Right cardiac atrium (tissue), 5 donors: Measurements from ENCODE around the gene HM13. TPM values are rescaled to one million over a fixed set of nuclear protein-coding genes. Genes with fewer than 3 reads are reported as not detected.
A peak's percentile ranks its signal among the peaks of the same experiment; 100 is the strongest.
"Not testable (repeated sequence)": the region's sequence is repeated elsewhere in the genome, so short reads cannot be mapped to it uniquely, and the experiment has no call there.

Source experiments
- ATAC-seq, 2 donors: fragments of 200-7000 bp; cut with Tn5 transposase; one replicate each; pipeline versions ENCODE4 v1.8.0 to v1.9.1; 2020; ENCODE audit warnings: moderate library complexity in 2 of 2, mild to moderate bottlenecking in 1 of 2
- DNase-seq, 3 donors: peaks; one replicate each; pipeline ENCODE4 v3.0.0-alpha.2; 2020
- H3K27ac ChIP-seq: one replicate; pipeline ENCODE4 v1.5.1; 2013; ENCODE audit warnings: mild to moderate bottlenecking, low read length, control low read depth, moderate library complexity
- H3K27me3 ChIP-seq: one replicate; pipeline ENCODE4 v1.6.1; 2013; ENCODE audit not compliant: control insufficient read depth, insufficient read depth
- H3K4me1 ChIP-seq: one replicate; pipeline ENCODE4 v1.6.1; 2013; ENCODE audit warnings: low read length; ENCODE audit not compliant: control insufficient read depth, insufficient read depth
- H3K4me3 ChIP-seq: one replicate; pipeline ENCODE4 v1.5.1; 2013; ENCODE audit warnings: low read length, control low read depth
- H3K9me3 ChIP-seq: one replicate; pipeline ENCODE4 v1.6.1; 2013; ENCODE audit warnings: low read length; ENCODE audit not compliant: control insufficient read depth
- WGBS: extraction: QIAGEN DNeasy Blood & Tissue Kit; methylation state at CpG from one replicate; pipeline ENCODE4 v1.1.7; 2013; 5-methylcytosine and 5-hydroxymethylcytosine counted together
- intact Hi-C, 4 donors: fragments of 100-400 bp; cut with DNase I; formaldehyde crosslinking; loops; one replicate each; pipeline versions ENCODE4 v1.11.0 to v1.14.0; 2022 to 2023
- long read RNA-seq, 4 donors: library from polyadenylated mRNA; unstranded; transcript quantifications; one replicate each; pipeline ENCODE4 v2.0.0, GENCODE V29; 2020 to 2021
- polyA plus RNA-seq: library from polyadenylated mRNA; stranded (reverse); fragments of 200-250 nt; gene quantifications from one replicate; pipeline ENCODE4 v1.2.3, GENCODE V29; 2013
- total RNA-seq, 4 donors: library from RNA; stranded (reverse); fragmentation: NEBNext Ultra II Directional; extraction: Animal tissue kit (Norgen Biotek cat#: 25700); gene quantifications; one replicate each; pipeline ENCODE4 v1.2.1, GENCODE V29; 2021
- donor health status: healthy with polysubstance abuse.
- donor health status: DM: no; HTN: yes; CAD: no.
- donor health status: DM: no; HTN: no; CAD: no.
- donor health status: DM: no; HTN: yes; CAD: no; lungs with severe emphysema.
- donor health status: DM: yes; HTN: yes; CAD: no.

The HM13 gene, protein sequence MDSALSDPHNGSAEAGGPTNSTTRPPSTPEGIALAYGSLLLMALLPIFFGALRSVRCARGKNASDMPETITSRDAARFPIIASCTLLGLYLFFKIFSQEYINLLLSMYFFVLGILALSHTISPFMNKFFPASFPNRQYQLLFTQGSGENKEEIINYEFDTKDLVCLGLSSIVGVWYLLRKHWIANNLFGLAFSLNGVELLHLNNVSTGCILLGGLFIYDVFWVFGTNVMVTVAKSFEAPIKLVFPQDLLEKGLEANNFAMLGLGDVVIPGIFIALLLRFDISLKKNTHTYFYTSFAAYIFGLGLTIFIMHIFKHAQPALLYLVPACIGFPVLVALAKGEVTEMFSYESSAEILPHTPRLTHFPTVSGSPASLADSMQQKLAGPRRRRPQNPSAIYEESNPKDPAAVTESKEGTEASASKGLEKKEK
- total RNA-seq (10 to 100 TPM; 40.0 to 80.2 (median 62.1) TPM), polyA plus RNA-seq (47.8 TPM)
- long read RNA-seq, donor 1, transcript HM13-204 (13 exons, 3,810 nt): minor isoform, 14 of 126 reads
- long read RNA-seq, donor 1, transcript HM13-201 (13 exons, 1,809 nt): minor isoform, 37 of 126 reads
- long read RNA-seq, donor 1, transcript HM13-202 (12 exons, 1,606 nt): major isoform, 46 of 126 reads
- long read RNA-seq, donor 1, partial matches to known transcripts: 5 of 126 reads
- long read RNA-seq, donor 1, other reads (novel, unspliced or antisense): 22 of 126 reads
- long read RNA-seq, donor 2, transcript HM13-204 (13 exons, 3,810 nt): minor isoform, 5 of 68 reads
- long read RNA-seq, donor 2, transcript HM13-201 (13 exons, 1,809 nt): minor isoform, 11 of 68 reads
- long read RNA-seq, donor 2, transcript HM13-202 (12 exons, 1,606 nt): major isoform, 35 of 68 reads
- long read RNA-seq, donor 2, partial matches to known transcripts: 1 of 68 reads
- long read RNA-seq, donor 2, other reads (novel, unspliced or antisense): 13 of 68 reads
- long read RNA-seq, donor 3, transcript HM13-204 (13 exons, 3,810 nt): minor isoform, 73 of 493 reads
- long read RNA-seq, donor 3, transcript HM13-201 (13 exons, 1,809 nt): minor isoform, 107 of 493 reads
- long read RNA-seq, donor 3, transcript HM13-224 (3 exons, 3,932 nt): minor isoform, 15 of 493 reads
- long read RNA-seq, donor 3, transcript HM13-202 (12 exons, 1,606 nt): major isoform, 196 of 493 reads
- long read RNA-seq, donor 3, partial matches to known transcripts: 23 of 493 reads
- long read RNA-seq, donor 3, other reads (novel, unspliced or antisense): 71 of 493 reads
- long read RNA-seq, donor 4, transcript HM13-202 (12 exons, 1,606 nt): minor isoform, 13 of 54 reads
- long read RNA-seq, donor 4, transcript HM13-204 (13 exons, 3,810 nt): minor isoform, 11 of 54 reads
- long read RNA-seq, donor 4, transcript HM13-201 (13 exons, 1,809 nt): major isoform, 17 of 54 reads
- long read RNA-seq, donor 4, partial matches to known transcripts: 1 of 54 reads
- long read RNA-seq, donor 4, other reads (novel, unspliced or antisense): 8 of 54 reads

DNA sequence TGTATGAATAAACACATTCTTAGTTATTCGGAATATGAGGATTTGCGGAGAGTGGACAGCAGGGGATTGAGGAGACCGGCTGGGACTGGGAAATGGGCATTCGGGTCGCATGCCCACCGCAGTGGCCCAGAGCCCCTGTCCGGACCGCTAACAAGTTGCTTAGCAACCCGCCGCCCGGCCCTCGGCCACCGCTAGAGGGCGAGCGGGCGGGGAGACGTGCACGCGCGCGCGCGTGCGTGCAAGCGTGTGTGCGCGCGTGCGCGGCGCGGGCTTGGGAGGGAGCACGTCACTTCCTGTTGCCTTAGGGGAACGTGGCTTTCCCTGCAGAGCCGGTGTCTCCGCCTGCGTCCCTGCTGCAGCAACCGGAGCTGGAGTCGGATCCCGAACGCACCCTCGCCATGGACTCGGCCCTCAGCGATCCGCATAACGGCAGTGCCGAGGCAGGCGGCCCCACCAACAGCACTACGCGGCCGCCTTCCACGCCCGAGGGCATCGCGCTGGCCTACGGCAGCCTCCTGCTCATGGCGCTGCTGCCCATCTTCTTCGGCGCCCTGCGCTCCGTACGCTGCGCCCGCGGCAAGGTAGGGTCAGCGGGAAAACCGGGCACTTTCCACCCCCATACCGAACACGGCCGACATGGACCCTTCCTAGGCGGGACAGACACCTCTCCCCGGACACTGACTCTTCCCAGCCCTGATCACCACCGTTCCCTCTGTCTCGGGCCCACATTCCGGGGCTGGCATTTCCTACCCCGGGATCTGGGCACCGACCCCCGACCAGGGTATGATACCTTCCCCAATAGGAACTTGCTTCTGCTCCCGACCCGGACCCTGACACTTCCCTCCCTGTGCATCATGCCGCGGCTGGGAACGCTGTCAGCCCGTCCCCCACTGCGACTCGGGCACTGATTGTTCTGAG, at the start of gene HM13:
Gene HM13 (plus strand): TSS at position 289 of the 918 bp plus-strand sequence. CDS start 110 bp downstream, at position 399.
- intact Hi-C loops: no loop called here
- Histone ChIP-seq H3K27me3 (no peaks in the 10 kb centered on the region), H3K27ac (peak within 1 kb of the TSS; percentile 9), H3K9me3 (no peaks in the 10 kb centered on the region), H3K4me1 (peaks cover 15% of the 10 kb centered on the region), H3K4me3 (peak within 1 kb of the TSS; percentile 60)
- DNase-seq: peak; percentile 93 to 97 (median 96)
- WGBS: under 1% methylated on average over 86 of the region's 86 CpGs
- ATAC-seq: peak; percentile 96 to 97

DNA sequence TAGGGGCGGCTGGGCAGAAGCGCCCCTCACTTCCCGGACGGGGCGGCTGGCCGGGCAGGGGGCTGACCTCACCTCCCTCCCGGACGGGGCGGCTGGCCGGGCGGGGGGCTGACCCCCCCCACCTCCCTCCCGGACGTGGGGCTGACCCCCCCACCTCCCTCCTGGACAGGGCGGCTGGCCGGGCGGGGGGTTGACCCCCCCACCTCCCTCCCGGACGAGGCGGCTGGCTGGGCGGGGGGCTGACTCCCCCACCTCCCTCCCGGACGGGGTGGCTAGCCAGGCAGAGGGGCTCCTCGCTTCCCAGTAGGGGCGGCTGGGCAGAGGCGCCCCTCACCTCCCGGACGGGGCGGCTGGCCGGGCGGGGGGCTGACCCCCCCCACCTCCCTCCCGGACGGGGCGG, 43.3 kb upstream of the HM13 start:
- peak in 1 of 3 donors; percentile 67 for DNase-seq
- intact Hi-C loops, H3K27ac ChIP-seq, H3K9me3 ChIP-seq, H3K27me3 ChIP-seq, H3K4me1 ChIP-seq, H3K4me3 ChIP-seq, ATAC-seq: not testable (repeated sequence)
- 93% methylated on average over 30 of the region's 33 CpGs for WGBS

GRCh38 chr20:31472395-31473330, 41.6 kb upstream of the HM13 start:
- intact Hi-C loops: no loop called here
- peak; percentile 15 to 33 for ATAC-seq

DNA sequence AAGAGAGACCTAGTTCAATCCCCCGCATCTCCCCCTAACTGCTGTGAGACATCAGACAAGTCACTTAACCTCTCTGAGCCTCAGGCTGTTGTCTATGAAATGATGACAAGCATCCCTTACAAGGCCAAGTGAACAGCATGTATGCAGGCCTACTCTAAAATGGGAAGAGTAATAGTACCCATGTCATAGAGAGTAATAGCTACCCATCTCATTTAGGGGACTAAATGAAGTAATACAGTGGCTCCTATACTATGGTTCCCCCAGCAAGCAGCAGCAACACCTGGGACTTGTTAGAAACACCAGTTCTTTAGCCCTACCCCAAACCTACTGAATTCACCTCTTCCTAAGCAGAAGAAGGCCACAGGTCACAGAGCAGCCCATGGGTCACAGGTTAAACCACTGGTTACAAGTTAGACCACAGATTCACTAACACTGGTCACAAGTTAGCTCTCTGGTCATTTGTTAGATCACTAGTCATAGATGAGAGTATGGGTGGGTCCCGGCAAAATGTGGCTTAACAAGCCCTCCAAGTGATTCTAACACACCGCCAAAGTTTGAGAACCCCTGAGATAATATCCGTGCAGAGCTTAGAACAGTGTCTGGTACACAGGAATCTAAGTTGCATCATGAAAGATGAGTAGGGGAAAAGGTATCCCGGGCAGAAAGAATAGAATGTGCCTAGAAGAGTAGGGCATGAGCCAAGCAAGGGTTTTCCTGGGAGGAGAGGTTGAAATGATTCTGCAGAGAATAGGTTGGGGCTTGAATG, 40.7 kb upstream of the HM13 start:
- Histone ChIP-seq H3K4me1 (peaks cover 3% of the 10 kb centered on the region), H3K27me3 (no peaks in the 10 kb centered on the region), H3K27ac (peak overlapping the region; percentile 23), H3K9me3 (no peaks in the 10 kb centered on the region), H3K4me3 (no peak overlapping the region)
- intact Hi-C loops: no loop called here
- DNase-seq (no peak), ATAC-seq (no peak)
- WGBS: 84% methylated on average over 5 of the region's 5 CpGs

More at GRCh38 chr20:31472395-31473330, 41.6 kb upstream of the HM13 start:
- peak overlapping the region; percentile 23 for H3K27ac ChIP-seq
- H3K27me3 ChIP-seq: no peaks in the 10 kb centered on the region
- 32% methylated on average over 7 of the region's 8 CpGs for WGBS
- peaks cover 3% of the 10 kb centered on the region for H3K4me1 ChIP-seq
- peak; percentile 51 to 78 (median 75) for DNase-seq
- no peak overlapping the region for H3K4me3 ChIP-seq
- H3K9me3 ChIP-seq: no peaks in the 10 kb centered on the region

- intact Hi-C loops: no loop called here
- Histone ChIP-seq H3K27ac (peak overlapping the region; percentile 9), H3K4me1 (peaks cover 3% of the 10 kb centered on the region), H3K9me3 (no peaks in the 10 kb centered on the region), H3K4me3 (no peak overlapping the region), H3K27me3 (no peaks in the 10 kb centered on the region)
- no peak for ATAC-seq
- no peak for DNase-seq
- 49% methylated on average over 2 of the region's 2 CpGs for WGBS
Observed at GRCh38 chr20:31474097-31474436, 40.2 kb upstream of the HM13 start.

DNA sequence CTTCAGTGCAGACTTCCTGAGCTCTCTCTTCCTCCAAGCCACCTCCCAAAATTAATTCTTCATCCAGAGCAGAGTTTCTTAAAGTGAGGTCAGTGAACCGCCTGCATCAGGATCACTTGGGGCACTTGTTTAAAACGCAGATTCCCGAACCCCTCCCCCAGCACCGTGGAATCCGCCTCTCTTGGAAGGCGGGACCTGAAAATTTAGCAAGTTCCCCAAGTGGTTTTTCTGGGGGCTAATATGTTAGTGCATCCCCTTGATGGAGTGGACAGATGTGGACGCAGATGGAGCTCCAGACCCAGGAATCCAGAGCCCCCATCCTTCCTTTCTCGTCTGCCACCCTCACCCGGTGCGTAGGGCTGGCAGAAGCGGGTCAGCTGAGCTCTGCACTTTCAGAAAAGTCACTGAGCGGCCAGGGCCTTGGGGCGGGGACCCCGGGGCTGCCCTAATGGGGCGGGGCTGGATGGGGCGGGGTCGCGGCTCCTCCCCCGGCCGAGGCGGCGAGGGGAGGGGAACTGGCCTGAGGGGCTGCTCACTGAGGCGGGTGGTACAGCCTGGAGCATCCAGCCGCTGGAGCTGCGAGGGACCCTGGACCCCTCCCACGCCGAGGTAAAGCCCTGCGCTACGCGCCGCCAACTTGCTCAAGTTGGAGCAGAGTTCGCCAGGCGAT, 39.3 kb upstream of the HM13 start, which contains the start of the genes DEFB124 and REM1:
Gene DEFB124 (minus strand): TSS at position 370 of the 670 bp plus-strand sequence. CDS start 2,114 bp downstream, outside the sequence.
Gene REM1 (plus strand): TSS at position 531 of the 670 bp plus-strand sequence. CDS start 1,158 bp downstream, outside the sequence.
- peaks cover 3% of the 10 kb centered on the region for H3K4me1 ChIP-seq
- ATAC-seq (peak; percentile 94 to 95), DNase-seq (peak; percentile 71 to 92 (median 89))
- no peaks in the 10 kb centered on the region for H3K27me3 ChIP-seq
- intact Hi-C loops: no loop called here
- peak within 1 kb of the TSS; percentile 46 for H3K4me3 ChIP-seq
- H3K27ac ChIP-seq: peak within 1 kb of the TSS; percentile 9
- no peaks in the 10 kb centered on the region for H3K9me3 ChIP-seq
- WGBS: 4% methylated on average over 33 of the region's 33 CpGs

- peak overlapping the region; percentile 46 for H3K4me3 ChIP-seq
- peak; percentile 27 to 67 (median 64) for DNase-seq
- H3K4me1 ChIP-seq: peaks cover 3% of the 10 kb centered on the region
- H3K27ac ChIP-seq: no peak overlapping the region
- intact Hi-C loops: no loop called here
- no peaks in the 10 kb centered on the region for H3K9me3 ChIP-seq
- peak; percentile 39 to 52 for ATAC-seq
- H3K27me3 ChIP-seq: no peaks in the 10 kb centered on the region
- WGBS: 6% methylated on average over 29 of the region's 29 CpGs
Observed at GRCh38 chr20:31475472-31476293, 38.6 kb upstream of the HM13 start.
